Kidney (tissue), 14 donors: ENCODE results near the gene DEXI. TPM values are rescaled to one million over a fixed set of nuclear protein-coding genes. Genes with fewer than 3 reads are reported as not detected.
A peak's percentile ranks its signal among the peaks of the same experiment; 100 is the strongest.

ENCODE experiments used
- DNase-seq, 5 donors: peaks; one replicate each; pipeline ENCODE4 v3.0.0-alpha.2; 2013 to 2020
- FAIRE-seq: peaks from 2 replicates; lab custom pipeline; 2012; peaks lifted over from hg19 to GRCh38; lab: Jason Lieb, UNC
- H3K27ac ChIP-seq, 2 donors: one replicate each; pipeline ENCODE4 v1.7.0; 2013; ENCODE audit warnings: low read depth in 2 of 2, low read length in 2 of 2, inconsistent platforms in 1 of 2
- H3K27me3 ChIP-seq: one replicate; pipeline ENCODE4 v1.7.1; 2013; ENCODE audit warnings: low read length, inconsistent platforms; ENCODE audit not compliant: control insufficient read depth, insufficient read depth
- H3K36me3 ChIP-seq, 3 donors: one replicate each; pipeline versions ENCODE4 v1.7.0 to v1.7.1; 2013; ENCODE audit warnings: low read length in 3 of 3, control low read depth in 1 of 3, inconsistent platforms in 1 of 3; ENCODE audit not compliant: insufficient read depth in 3 of 3, control insufficient read depth in 2 of 3
- H3K4me1 ChIP-seq, 3 donors: one replicate each; pipeline versions ENCODE4 v1.7.0 to v1.7.1; 2013; ENCODE audit warnings: low read length in 3 of 3, inconsistent platforms in 1 of 3, low read depth in 1 of 3; ENCODE audit not compliant: control insufficient read depth in 2 of 3, insufficient read depth in 2 of 3
- H3K4me3 ChIP-seq, 3 donors: one replicate each; pipeline versions ENCODE4 v1.7.0 to v1.8.1; 2013; ENCODE audit warnings: low read length in 3 of 3, control low read depth in 1 of 3, inconsistent platforms in 1 of 3
- H3K9ac ChIP-seq, 3 donors: one replicate each; pipeline versions ENCODE4 v1.7.0 to v1.7.1; 2013; ENCODE audit warnings: low read length in 3 of 3, control low read depth in 1 of 3, inconsistent platforms in 1 of 3
- H3K9me3 ChIP-seq, 3 donors: one replicate each; pipeline versions ENCODE4 v1.7.0 to v1.7.1; 2013; ENCODE audit warnings: low read length in 3 of 3, control low read depth in 1 of 3, inconsistent platforms in 1 of 3; ENCODE audit not compliant: control insufficient read depth in 2 of 3, insufficient read depth in 1 of 3
- CTCF ChIP-seq: IDR thresholded peaks from 3 replicates; pipeline ENCODE4 v1.5.1; 2012; ENCODE audit warnings: mild to moderate bottlenecking, moderate library complexity, borderline replicate concordance; ENCODE audit not compliant: insufficient read depth; ENCODE audit errors: extremely low read depth
- intact Hi-C: fragments of 100-400 bp; cut with DNase I; formaldehyde crosslinking; loops from one replicate; pipeline ENCODE4 v1.11.1; 2022
- polyA plus RNA-seq: library from polyadenylated mRNA; stranded (reverse); fragments of 350-450 nt; fragmentation: Illumina TruSeq; extraction: RNeasy Lipid Tissue Mini Kit (QIAGEN cat#74804); gene quantifications from one replicate; pipeline ENCODE4 v1.2.3, GENCODE V29; 2014; ENCODE audit warnings: low read depth, low replicate concordance; ENCODE audit not compliant: insufficient read depth
- total RNA-seq: library from RNA; stranded (reverse); fragmentation: NEBNext Ultra II Directional; extraction: Animal tissue kit (Norgen Biotek cat#: 25700); gene quantifications from one replicate; pipeline ENCODE4 v1.2.1, GENCODE V29; 2021
- donor health status: control.
- donor health status: control.
- donor health status: control.
- donor health status: control.
- donor health status: control.
- donor health status: DM: yes; HTN: yes; CAD: no.
- donor health status: Normal renal cell carcinoma (clear cell type).

Gene DEXI
- total and polyA plus RNA-seq, 2 donors from 2014 or later = 31.0 to 46.2 TPM

GRCh38 chr16:10937068-10937859, 5.0 kb downstream of the DEXI start:
- Histone ChIP-seq H3K9ac (peak overlapping the region in 1 of 3 donors; percentile 63), H3K4me3 (peak overlapping the region in 2 of 3 donors; percentile 38 to 42), H3K27me3 (no peaks in the 10 kb centered on the region), H3K9me3 (no peaks in the 10 kb centered on the region), H3K4me1 (peaks cover 0 to 55% (median 39%) of the 10 kb centered on the region in 3 donors), H3K27ac (peak overlapping the region; percentile 11 to 40), H3K36me3 (peaks cover 0 to 8% (median 6%) of the 10 kb centered on the region in 3 donors)
- no peak for TF ChIP-seq CTCF
- intact Hi-C loops = no loop called here
- no peak for FAIRE-seq
- peak in 1 of 5 donors; percentile 66 for DNase-seq

- Histone ChIP-seq H3K9me3 (no peaks in the 10 kb centered on the region), H3K4me3 (no peak overlapping the region), H3K27ac (no peak overlapping the region), H3K27me3 (no peaks in the 10 kb centered on the region), H3K36me3 (peaks cover 0 to 10% (median 8%) of the 10 kb centered on the region in 3 donors), H3K9ac (no peak overlapping the region), H3K4me1 (peaks cover 0 to 54% (median 39%) of the 10 kb centered on the region in 3 donors)
- intact Hi-C loops = no loop called here
- TF ChIP-seq CTCF = no peak
- no peak for DNase-seq
- no peak for FAIRE-seq
Observed at GRCh38 chr16:10936272-10936984, 5.8 kb downstream of the DEXI start.

- Histone ChIP-seq H3K9me3 (no peaks in the 10 kb centered on the region), H3K27ac (no peak overlapping the region), H3K27me3 (no peaks in the 10 kb centered on the region), H3K4me1 (peaks cover 0 to 44% (median 36%) of the 10 kb centered on the region in 3 donors), H3K4me3 (no peak overlapping the region), H3K36me3 (peaks cover 2 to 10% (median 8%) of the 10 kb centered on the region in 3 donors), H3K9ac (no peak overlapping the region)
- intact Hi-C loops = no loop called here
- DNase-seq = no peak
- TF ChIP-seq CTCF = no peak
- no peak for FAIRE-seq
Observed at GRCh38 chr16:10935226-10935915, 6.9 kb downstream of the DEXI start.
